PC-3 (cell line): Measurements from ENCODE around the gene LRRC3. TPM values are rescaled to one million over a fixed set of nuclear protein-coding genes. Genes with fewer than 3 reads are reported as not detected.

ENCODE experiments used
- ATAC-seq: fragments of 200-7000 bp; cut with Tn5 transposase; 2 replicates; pipeline ENCODE4 v1.9.1; 2020; ENCODE audit warnings: mild to moderate bottlenecking, moderate library complexity
- BruUV-seq: library from RNA; stranded (reverse); fragments of 400-500 nt; replicated peaks from 2 replicates; lab custom pipeline; 2021; lab: Mats Ljungman, UMichigan
- CTCF ChIA-PET: fragments of 300-600 bp; sonication (Branson Sonifier 250); formaldehyde crosslinking; loops from one replicate; lab custom pipeline; 2022; ENCODE audit warnings: antibody characterized with exemption; lab: Charles Lee
- POLR2A ChIA-PET: fragments of 300-600 bp; sonication (Branson Sonifier 250); formaldehyde crosslinking; loops from one replicate; lab custom pipeline; 2022; ENCODE audit warnings: antibody characterized with exemption; ENCODE audit not compliant: unreplicated experiment; lab: Charles Lee
- DNase-seq: peaks from one replicate; pipeline ENCODE4 v3.0.0-alpha.2; 2015
- H2AFZ ChIP-seq: fragments of 300-600 bp; sonication (generic); 2 replicates; pipeline ENCODE4 v1.6.0; 2016; ENCODE audit warnings: antibody characterized with exemption, low read length
- H3F3A ChIP-seq: fragments of 300-600 bp; sonication (generic); one replicate; pipeline ENCODE4 v1.6.0; 2017; ENCODE audit warnings: antibody characterized with exemption, low read length, control low read depth, mild to moderate bottlenecking; ENCODE audit not compliant: unreplicated experiment
- H3K27ac ChIP-seq: fragments of 300-600 bp; sonication (generic); 2 replicates; pipeline ENCODE4 v1.5.1; 2016; ENCODE audit warnings: mild to moderate bottlenecking, low read length
- H3K27me3 ChIP-seq: fragments of 300-600 bp; sonication (generic); 2 replicates; pipeline ENCODE4 v1.6.1; 2016; ENCODE audit warnings: low read length, mixed read lengths
- H3K36me3 ChIP-seq: fragments of 300-600 bp; sonication (generic); 2 replicates; pipeline ENCODE4 v1.6.1; 2016; ENCODE audit warnings: low read depth, mixed run types, low read length, mixed read lengths
- H3K4me1 ChIP-seq: fragments of 300-600 bp; sonication (generic); 2 replicates; pipeline ENCODE4 v1.5.1; 2016; ENCODE audit warnings: low read length; ENCODE audit not compliant: insufficient read depth
- H3K4me2 ChIP-seq: fragments of 300-600 bp; sonication (generic); 2 replicates; pipeline ENCODE4 v1.6.0; 2016; ENCODE audit warnings: low read length
- H3K4me3 ChIP-seq: fragments of 300-600 bp; sonication (generic); 2 replicates; pipeline ENCODE4 v1.5.1; 2016; ENCODE audit warnings: mild to moderate bottlenecking, low read length, mixed read lengths
- H3K79me2 ChIP-seq: fragments of 300-600 bp; sonication (generic); 2 replicates; pipeline ENCODE4 v1.6.1; 2017; ENCODE audit warnings: low read length, mixed read lengths
- H3K9ac ChIP-seq: fragments of 300-600 bp; sonication (generic); 2 replicates; pipeline ENCODE4 v1.6.0; 2016; ENCODE audit warnings: mild to moderate bottlenecking, low read length
- H3K9me2 ChIP-seq: fragments of 300-600 bp; sonication (generic); replicated peaks from 2 replicates; pipeline ENCODE4 v1.6.1; 2016; ENCODE audit warnings: mixed run types, low read length, mixed read lengths
- H3K9me3 ChIP-seq: fragments of 300-600 bp; sonication (generic); 2 replicates; pipeline ENCODE4 v1.6.1; 2016; ENCODE audit warnings: low read length, mixed read lengths
- H4K20me1 ChIP-seq: fragments of 300-600 bp; sonication (generic); 2 replicates; pipeline ENCODE4 v1.6.1; 2016; ENCODE audit warnings: low read length, mixed read lengths
- EZH2 ChIP-seq: fragments of 300-600 bp; sonication (generic); IDR thresholded peaks from one replicate; pipeline ENCODE4 v1.6.1; 2017; ENCODE audit warnings: antibody characterized with exemption, mild to moderate bottlenecking, low read length; ENCODE audit not compliant: unreplicated experiment
- EZH2phosphoT487 ChIP-seq: fragments of 300-600 bp; sonication (generic); IDR thresholded peaks from 2 replicates; pipeline ENCODE4 v1.6.1; 2018; ENCODE audit warnings: mild to moderate bottlenecking, antibody characterized with exemption, low read length, borderline replicate concordance
- intact Hi-C: fragments of 100-400 bp; cut with micrococcal nuclease; formaldehyde crosslinking; loops from 2 replicates; pipeline ENCODE4 v1.9.0; 2023
- total RNA-seq: library from RNA; depleted of rRNA; stranded (reverse); fragments of >200 nt; gene quantifications from 2 replicates; pipeline ENCODE4 v1.2.3, GENCODE V29; 2014
- TF ChIP-seq, protein P1 (sequence below): fragments of 300-600 bp; sonication (generic); conservative IDR thresholded peaks from 2 replicates; pipeline ENCODE4 v1.5.1; 2017; ENCODE audit warnings: antibody characterized with exemption, low read depth, mild to moderate bottlenecking, low read length

Gene LRRC3
- total RNA-seq, 1 experiment from 2014 or later = 3.1 TPM

DNA sequence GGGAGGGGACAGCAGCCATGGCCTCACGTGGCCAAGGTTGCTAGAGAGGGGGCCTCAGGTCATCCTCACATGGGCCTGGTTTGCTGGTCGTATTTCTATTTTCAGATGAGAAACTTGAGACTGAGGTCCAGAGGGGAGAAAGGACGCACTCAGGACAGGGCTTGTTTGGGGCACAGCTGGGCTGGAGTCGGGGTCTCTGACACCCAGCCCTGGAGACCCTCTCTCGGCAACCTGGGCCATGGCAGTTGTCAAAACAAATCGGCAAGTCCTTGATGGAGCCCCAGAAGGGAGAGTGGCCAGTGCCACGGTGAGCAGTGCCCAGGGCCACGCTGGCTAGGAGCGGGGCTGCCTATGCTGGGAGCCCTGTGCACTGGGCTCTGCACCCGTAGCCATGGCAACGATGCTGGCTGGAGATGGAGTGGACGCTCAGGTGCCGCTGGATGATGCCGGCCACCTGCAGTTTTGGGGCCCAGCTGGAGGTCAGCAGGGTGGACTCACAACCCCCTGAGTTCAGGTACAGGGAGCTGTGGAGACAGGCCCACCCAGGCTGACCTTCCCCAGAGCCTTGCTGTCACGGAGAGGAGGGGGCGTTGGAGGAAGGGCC is 11.1 kb downstream of the LRRC3 start:
- Histone ChIP-seq H3K9ac (no peak overlapping the region), H3K27me3 (no peaks in the 10 kb centered on the region), H3K4me2 (no peak overlapping the region), H2AFZ (no peak overlapping the region), H3F3A (no peaks in the 10 kb centered on the region), H3K9me3 (no peaks in the 10 kb centered on the region), H3K36me3 (no peaks in the 10 kb centered on the region), H3K4me1 (no peaks in the 10 kb centered on the region), H3K27ac (no peak overlapping the region), H3K9me2 (no peaks in the 10 kb centered on the region), H3K79me2 (no peaks in the 10 kb centered on the region), H4K20me1 (no peaks in the 10 kb centered on the region), H3K4me3 (no peak overlapping the region)
- ChIA-PET CTCF (no interaction called here), POLR2A (no interaction called here)
- ATAC-seq (no peak), DNase-seq (no peak)
- intact Hi-C loops = no loop called here
- TF ChIP-seq EZH2phosphoT487 (no peak), EZH2 (no peak)
- BruUV-seq = no TSS peak

DNA sequence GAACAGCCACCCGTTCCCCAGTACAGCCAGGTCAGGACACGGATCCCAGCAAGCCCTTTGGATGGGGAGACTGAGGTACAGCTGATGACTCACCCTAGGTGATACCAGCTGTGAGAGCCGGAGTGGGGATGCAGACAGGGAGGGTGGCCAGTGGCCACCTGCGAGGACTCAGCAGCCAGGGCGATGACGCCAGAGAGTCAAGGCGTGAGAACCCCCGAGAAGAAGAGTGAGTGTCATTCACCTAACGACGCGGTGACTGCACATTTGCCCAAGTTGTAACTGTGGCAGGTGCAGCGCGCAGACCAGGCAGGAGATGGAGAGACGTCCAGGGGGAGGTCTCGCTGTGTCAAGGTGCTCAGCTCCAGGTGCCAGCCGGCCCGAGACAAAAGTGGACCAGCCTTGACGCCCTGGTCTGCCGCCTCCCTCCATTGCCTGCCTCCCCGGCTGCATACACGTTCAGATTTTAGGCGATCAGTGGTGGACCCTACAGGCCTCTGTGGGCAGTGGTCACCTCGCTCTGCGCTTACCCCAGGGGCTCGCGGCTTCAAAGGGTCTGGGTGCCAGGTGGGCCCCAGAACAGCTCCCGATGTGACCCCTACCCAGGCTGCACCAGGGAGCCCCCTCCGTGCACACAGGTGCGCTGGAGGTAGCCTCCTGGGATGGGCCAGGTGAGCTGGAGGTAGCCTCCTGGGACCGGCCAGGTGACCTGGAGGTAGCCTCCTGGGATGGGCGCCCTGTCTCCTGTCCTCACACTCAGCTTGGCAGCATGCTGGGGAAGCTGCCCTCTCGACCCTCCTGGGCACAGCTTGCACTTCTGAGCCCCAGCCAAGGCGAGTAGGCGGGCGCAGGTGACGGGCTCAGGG is 11.9 kb downstream of the LRRC3 start:
- DNase-seq = no peak
- Histone ChIP-seq H3K27me3 (no peaks in the 10 kb centered on the region; the same call in 1 of the 2 replicates), H3K36me3 (no peaks in the 10 kb centered on the region), H3K4me3 (no peak overlapping the region), H3K4me1 (no peaks in the 10 kb centered on the region), H4K20me1 (no peaks in the 10 kb centered on the region), H3K9ac (no peak overlapping the region), H3K9me2 (no peaks in the 10 kb centered on the region), H3F3A (no peaks in the 10 kb centered on the region), H3K4me2 (no peak overlapping the region), H3K9me3 (no peaks in the 10 kb centered on the region), H2AFZ (no peak overlapping the region), H3K27ac (no peak overlapping the region), H3K79me2 (no peaks in the 10 kb centered on the region)
- intact Hi-C loops = no loop called here
- BruUV-seq = no TSS peak
- ChIA-PET CTCF (no interaction called here), POLR2A (no interaction called here)
- no peak for ATAC-seq
- TF ChIP-seq EZH2 = no peak
- TF ChIP-seq, protein P1, sequence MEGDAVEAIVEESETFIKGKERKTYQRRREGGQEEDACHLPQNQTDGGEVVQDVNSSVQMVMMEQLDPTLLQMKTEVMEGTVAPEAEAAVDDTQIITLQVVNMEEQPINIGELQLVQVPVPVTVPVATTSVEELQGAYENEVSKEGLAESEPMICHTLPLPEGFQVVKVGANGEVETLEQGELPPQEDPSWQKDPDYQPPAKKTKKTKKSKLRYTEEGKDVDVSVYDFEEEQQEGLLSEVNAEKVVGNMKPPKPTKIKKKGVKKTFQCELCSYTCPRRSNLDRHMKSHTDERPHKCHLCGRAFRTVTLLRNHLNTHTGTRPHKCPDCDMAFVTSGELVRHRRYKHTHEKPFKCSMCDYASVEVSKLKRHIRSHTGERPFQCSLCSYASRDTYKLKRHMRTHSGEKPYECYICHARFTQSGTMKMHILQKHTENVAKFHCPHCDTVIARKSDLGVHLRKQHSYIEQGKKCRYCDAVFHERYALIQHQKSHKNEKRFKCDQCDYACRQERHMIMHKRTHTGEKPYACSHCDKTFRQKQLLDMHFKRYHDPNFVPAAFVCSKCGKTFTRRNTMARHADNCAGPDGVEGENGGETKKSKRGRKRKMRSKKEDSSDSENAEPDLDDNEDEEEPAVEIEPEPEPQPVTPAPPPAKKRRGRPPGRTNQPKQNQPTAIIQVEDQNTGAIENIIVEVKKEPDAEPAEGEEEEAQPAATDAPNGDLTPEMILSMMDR = no peak
- no peak for TF ChIP-seq EZH2phosphoT487

GRCh38 chr21:44467859-44468195 is 12.5 kb downstream of the LRRC3 start:
- H3K36me3 ChIP-seq = no peaks in the 10 kb centered on the region
- H3K9me3 ChIP-seq = no peaks in the 10 kb centered on the region
- H3F3A ChIP-seq = no peaks in the 10 kb centered on the region
- H3K27me3 ChIP-seq = no peaks in the 10 kb centered on the region; the same call in 1 of the 2 replicates
- H3K79me2 ChIP-seq = no peaks in the 10 kb centered on the region
- no peak overlapping the region for H3K4me2 ChIP-seq
- H3K9me2 ChIP-seq = no peaks in the 10 kb centered on the region
- BruUV-seq = no TSS peak
- no peak overlapping the region for H3K4me3 ChIP-seq
- H4K20me1 ChIP-seq = no peaks in the 10 kb centered on the region
- ChIA-PET CTCF (no interaction called here), POLR2A (no interaction called here)
- no peaks in the 10 kb centered on the region for H3K4me1 ChIP-seq
- intact Hi-C loops = no loop called here
- no peak overlapping the region for H3K27ac ChIP-seq
- no peak overlapping the region for H3K9ac ChIP-seq
- TF ChIP-seq, protein P1 = no peak
- TF ChIP-seq EZH2phosphoT487 = no peak
- no peak for TF ChIP-seq EZH2
- ATAC-seq (no peak), DNase-seq (no peak)
- H2AFZ ChIP-seq = no peak overlapping the region
